NB4 (cell line): ENCODE measurements around the gene MUL1.

Experiments used
- CTCF ChIP-seq: IDR thresholded peaks from one replicate; pipeline ENCODE4 v1.5.1; 2012; ENCODE audit warnings: low read depth, low read length
- MAX ChIP-seq: IDR thresholded peaks from 2 replicates; pipeline ENCODE4 v1.6.1; 2011; ENCODE audit warnings: low read depth, low read length
- POLR2A ChIP-seq: IDR thresholded peaks from 2 replicates; pipeline ENCODE4 v1.6.1; 2011; ENCODE audit warnings: mild to moderate bottlenecking; ENCODE audit not compliant: insufficient read length; ENCODE audit errors: extremely low read depth

- no peak for TF ChIP-seq CTCF
- TF ChIP-seq MAX, result no peak
- no peak for TF ChIP-seq POLR2A
Observed at GRCh38 chr1:20470194-20470593, 37.8 kb downstream of the MUL1 start.
